GM11168 (cell line): ENCODE data around the gene CADPS2.

ENCODE experiments used
- in situ Hi-C: fragments of 300-500 bp; cut with MboI; formaldehyde crosslinking; loops from one replicate; pipeline ENCODE4 v1.12.0; 2022; ENCODE audit warnings: low sequenced_read_pairs; ENCODE audit not compliant: unreplicated experiment

CADPS2 gene

GRCh38 chr7:122485856-122486255 lies 400.4 kb downstream of the CADPS2 start:
- in situ Hi-C loops: no loop called here

DNA sequence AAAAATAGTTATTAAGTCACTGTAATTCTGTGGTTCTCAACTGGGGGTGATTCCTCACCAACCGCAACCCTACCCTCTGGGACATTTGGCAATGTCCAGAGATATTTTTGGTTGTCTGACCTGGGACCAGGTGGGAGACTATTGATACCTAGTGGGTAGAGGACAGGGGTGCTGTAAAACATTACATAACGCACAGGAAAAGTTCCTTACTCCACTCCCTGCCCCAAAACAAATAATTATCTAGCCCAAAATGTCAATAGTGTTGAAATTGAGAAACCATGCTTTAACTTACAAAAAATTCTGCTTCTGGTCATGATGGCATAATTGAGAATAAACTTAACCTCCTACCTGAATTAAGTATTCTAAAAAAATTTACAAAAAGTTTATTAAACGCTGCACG lies 404.0 kb downstream of the CADPS2 start:
- in situ Hi-C loops: no loop called here

GRCh38 chr7:122470859-122471258 lies 415.4 kb downstream of the CADPS2 start:
- in situ Hi-C loops: no loop called here

DNA sequence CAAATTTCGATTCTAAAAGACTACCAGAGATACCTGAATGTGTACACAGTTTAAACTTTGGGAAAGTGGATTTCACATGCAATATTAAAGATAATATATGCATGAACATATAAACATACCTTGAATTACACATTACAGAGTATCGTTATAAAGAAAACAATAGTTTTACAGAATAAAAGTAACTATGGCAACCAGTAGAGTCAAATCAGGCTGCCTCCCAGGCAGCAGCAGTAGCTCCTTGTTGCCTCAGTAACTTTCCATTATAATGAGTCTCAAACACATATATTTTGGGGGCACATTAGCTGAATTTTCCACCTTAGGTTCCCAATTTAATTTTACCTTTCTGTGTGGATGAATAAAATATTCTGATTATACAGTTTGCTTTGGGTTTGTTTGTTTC lies 417.3 kb downstream of the CADPS2 start:
- in situ Hi-C loops: no loop called here

DNA sequence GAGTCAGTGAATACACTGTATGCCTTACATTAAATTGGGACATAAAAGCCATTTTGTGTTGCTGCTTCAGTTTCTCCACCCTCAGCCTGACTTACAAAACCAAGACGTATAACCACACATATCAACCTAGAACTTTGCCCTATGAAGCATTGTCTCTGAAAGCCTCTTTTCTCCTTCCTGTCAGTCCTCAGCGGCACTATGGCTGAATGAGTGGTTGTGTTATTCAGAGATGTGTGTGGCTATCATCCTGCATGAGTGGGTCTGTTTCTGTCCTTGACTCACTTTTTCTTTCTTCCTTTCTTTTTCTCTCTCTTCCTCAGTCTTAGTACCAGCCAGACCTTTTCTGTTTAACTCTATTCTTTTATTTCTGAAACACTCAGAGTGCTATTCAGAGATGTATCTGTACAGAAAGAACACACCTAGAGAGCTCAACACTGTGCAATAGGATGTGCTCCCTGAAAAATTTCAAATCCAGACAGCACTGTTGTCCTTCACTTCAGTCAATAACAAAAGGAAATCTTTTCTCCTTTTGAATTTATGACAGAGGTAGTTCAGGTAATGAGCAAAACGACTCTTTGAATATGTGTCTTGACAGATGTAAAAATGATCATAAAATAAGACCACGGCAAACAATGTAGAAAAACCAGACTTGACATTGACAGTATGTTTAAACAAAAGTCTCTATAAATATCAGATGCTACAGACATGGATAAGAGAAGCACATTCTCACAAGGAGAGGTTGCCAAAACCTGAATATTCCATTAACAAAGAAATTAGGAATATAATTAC lies 418.4 kb downstream of the CADPS2 start:
- in situ Hi-C loops: no loop called here

GRCh38 chr7:122465296-122465695 lies 421.0 kb downstream of the CADPS2 start:
- in situ Hi-C loops: no loop called here

DNA sequence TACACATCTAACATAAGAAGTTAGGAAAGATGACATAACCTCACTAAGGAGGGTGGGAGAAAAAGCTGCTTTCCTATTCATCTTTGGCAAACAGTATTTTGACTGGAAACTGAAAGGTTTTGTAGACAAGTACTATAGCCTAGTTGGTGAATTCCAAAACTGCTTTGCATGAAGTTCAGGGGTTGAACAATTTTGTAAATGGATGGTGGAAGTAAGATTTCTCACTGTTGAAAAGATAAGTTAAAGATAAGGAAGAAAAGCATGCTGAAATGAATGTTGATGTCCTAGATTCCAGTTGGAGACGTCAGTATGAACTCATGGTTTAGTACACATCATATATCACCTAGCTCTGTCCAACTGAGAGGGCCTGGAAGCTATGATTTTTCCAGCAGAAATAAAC lies 422.6 kb downstream of the CADPS2 start:
- in situ Hi-C loops: no loop called here

GRCh38 chr7:122460936-122461335 lies 425.3 kb downstream of the CADPS2 start:
- in situ Hi-C loops: no loop called here

- in situ Hi-C loops: no loop called here
These were observed 428.3 kb downstream of the CADPS2 start for GRCh38 chr7:122457969-122458368.

DNA sequence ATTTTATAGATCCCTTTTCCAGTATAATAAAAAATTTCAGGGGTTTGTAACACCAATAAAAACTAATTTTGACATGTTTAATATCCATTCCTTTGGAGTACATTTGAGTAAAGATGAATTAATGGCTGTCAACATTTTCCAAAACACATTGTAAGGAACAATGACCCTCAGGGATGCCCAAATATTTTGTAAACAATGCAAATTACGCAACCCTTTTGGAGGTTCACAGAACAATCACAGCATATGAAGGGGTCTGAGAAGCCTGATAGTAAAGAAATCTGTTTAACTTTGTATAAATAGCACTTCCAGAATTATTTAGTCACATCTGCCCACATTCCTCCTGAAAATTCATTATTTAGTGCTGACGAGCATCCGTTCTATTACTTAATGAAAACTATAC lies 428.9 kb downstream of the CADPS2 start:
- in situ Hi-C loops: no loop called here

DNA sequence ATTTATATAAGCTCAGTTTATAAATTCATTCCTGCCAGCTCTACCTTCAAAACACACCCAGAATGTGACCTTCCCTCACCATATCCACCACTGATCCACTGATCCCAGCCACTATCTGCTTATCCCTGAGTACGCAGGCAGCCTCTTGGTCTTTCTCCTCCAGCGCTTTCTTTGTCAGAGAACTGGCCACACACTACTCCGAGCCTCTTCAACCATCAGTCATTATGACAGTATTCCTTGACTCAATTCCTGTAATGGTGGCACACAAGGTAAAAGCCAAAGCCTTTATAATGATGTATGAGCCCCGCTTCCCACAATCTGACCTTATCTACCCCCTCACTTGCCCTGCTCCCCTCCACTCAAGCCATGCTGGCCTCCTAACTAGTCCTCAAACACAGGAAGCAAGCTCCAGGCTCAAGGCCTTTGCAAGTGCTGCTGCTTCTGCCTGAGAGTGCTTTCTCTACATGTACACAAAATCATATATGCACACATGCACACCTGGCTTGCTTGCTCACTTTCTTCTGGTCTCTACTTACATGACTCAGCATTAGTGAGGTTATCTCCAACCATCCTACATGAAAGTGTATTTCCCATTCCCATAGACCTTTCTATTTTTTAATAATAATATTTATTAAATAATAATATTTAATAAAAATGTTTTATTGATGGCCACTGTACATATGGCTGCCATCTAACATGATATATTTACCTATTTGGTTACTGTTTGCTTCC lies 431.3 kb downstream of the CADPS2 start:
- in situ Hi-C loops: no loop called here

- in situ Hi-C loops: no loop called here
These were observed 432.8 kb downstream of the CADPS2 start for GRCh38 chr7:122453432-122453831.

- in situ Hi-C loops: no loop called here
These were observed 437.2 kb downstream of the CADPS2 start for GRCh38 chr7:122448893-122449589.

DNA sequence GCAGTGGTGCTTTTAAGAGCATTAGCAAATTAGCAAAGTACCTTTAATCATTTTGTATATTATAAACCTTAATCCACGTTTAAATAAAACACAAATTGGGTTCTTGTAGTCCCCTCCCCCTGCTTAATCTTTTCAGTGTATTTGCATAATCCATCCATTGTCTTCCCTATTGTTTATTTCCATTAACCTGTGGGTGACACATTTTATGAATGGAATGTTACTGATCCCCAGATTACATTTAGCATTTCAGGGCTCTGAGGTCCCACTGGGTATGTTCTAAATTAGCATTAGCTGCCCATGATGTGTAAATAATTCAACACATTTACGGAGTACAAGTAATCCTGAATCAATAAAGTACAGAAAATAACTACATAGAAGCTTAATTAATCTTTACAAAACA lies 443.3 kb downstream of the CADPS2 start:
- in situ Hi-C loops: no loop called here

DNA sequence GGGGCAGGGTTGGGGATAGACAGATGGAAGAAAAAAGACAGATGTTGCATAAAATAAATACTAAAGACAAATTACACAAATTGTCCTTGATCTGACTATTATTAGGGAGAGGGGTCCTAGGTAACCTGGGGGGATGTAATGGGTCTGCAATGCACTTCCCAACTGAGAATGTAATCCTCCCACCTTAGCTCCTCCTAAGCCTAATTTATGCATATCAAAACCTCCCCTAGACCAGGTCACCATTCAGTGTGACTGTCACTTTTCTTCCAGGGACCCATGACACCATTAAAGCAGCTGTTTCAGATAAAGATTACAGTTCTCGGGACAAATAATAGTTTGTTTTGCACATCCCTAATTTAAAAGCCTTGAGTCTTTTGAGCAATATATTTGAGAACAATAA lies 447.8 kb downstream of the CADPS2 start:
- in situ Hi-C loops: no loop called here

DNA sequence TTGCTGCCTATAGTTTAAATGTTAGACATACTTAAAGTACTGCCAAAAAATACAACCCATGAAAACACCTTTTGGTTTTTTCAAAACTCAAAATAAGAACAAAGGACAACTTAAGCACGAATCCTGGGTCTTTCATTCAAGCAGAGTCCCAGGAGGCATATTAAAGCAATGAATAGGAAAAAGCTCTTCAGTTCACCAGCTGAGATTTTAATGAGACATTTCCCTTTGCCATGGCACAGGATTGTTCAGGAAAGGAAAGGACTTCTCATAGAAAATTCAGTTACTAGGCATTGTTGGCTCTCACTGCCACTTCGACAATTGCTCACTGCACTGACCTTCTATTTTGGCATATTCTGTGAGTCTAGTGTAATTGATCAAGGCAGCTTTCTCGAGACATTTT lies 448.3 kb downstream of the CADPS2 start:
- in situ Hi-C loops: no loop called here

DNA sequence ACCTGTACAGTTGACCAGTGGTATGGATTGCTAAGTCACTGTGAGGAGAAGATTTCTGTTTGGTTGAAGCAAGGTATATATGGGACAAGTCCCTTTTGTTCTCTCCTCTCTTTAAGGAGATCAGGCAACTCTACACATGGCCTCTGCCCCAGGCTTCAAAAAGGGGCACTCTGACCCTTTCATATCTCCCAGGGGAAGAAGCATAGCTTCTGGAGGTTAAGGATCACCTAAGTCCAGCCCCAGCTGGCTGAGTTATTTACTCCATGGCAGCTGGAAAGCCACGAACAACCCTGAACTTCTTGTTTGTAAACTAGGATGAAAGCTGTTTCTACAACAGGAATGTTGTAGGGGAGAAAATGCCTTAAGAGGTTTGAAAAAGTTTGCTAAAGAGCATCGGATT lies 452.5 kb downstream of the CADPS2 start:
- in situ Hi-C loops: no loop called here

DNA sequence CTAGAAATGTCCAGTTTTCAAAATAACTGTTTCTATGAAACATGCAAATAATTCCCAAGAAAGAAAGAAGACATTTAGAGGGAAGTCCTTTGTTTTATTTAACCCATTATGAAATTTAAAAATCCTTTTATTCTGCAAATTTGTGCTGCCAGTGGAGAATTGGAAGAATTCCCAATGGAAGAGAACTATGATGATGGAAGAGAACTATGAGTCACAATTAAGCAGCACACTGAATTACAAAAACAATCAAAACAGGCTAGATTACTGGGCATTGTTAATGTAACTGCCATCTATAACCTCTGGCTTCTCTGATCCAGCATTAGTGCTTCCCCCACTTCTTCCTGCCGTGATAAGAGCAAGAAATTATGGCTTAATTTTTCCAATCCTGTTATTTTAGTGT lies 455.6 kb downstream of the CADPS2 start:
- in situ Hi-C loops: no loop called here

DNA sequence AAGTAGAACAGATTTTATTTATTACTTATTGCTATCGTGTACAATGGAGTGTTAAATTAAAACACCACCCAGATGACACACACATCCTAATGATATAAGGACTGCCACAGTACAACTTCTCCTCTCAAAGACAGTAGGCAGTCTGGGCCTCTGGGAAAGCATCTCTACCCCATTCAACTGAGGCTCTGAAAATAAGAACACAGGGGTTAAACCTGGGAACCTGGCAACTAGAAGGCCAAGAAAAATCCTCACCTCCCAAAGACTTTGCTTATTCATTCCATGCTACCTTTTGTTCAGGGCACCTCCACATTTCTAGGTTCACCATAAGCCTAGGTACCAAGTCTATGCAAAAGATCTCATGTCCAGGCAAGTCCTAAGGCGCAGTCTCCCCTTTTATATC lies 456.3 kb downstream of the CADPS2 start:
- in situ Hi-C loops: no loop called here

DNA sequence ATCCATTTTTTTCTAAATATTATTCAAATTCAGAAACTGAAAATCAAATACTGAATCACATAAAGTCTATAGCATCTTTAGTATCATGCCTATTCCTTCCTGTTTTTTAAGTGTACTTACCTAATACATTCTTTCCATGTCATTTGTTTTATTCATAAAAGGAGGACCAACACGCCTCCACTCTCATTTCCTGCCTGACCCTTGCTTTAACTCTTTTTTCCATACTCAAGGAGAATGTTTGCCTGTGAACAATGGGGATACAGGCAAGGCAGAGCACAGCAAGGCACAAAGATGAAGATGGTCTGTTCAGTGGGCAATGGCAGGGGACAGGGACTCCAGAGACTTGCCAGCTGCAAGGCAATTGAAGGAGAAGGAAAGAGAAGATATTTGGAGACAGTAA lies 460.5 kb downstream of the CADPS2 start:
- in situ Hi-C loops: no loop called here

GRCh38 chr7:122423591-122423990 lies 462.7 kb downstream of the CADPS2 start:
- in situ Hi-C loops: no loop called here
